Osteocyte (in vitro differentiated cells): ENCODE measurements around the gene EME2. TPM values are rescaled to one million over a fixed set of nuclear protein-coding genes. Genes with fewer than 3 reads are reported as not detected.

ENCODE experiments used
- DNase-seq: peaks from one replicate; pipeline ENCODE4 v3.0.0; 2021; ENCODE audit warnings: mixed read lengths; ENCODE audit not compliant: unreplicated experiment; ENCODE audit errors: extremely low spot score
- H3K27ac Mint-ChIP-seq: one replicate; pipeline ENCODE4 v1.8.0; 2021; ENCODE audit warnings: mild to moderate bottlenecking, mixed read lengths; ENCODE audit not compliant: unreplicated experiment
- H3K27me3 Mint-ChIP-seq: one replicate; pipeline ENCODE4 v1.8.0; 2021; ENCODE audit warnings: mixed read lengths; ENCODE audit not compliant: unreplicated experiment
- H3K36me3 Mint-ChIP-seq: one replicate; pipeline ENCODE4 v1.8.0; 2021; ENCODE audit warnings: mixed read lengths; ENCODE audit not compliant: unreplicated experiment
- H3K4me1 Mint-ChIP-seq: one replicate; pipeline ENCODE4 v1.8.0; 2021; ENCODE audit warnings: mixed read lengths; ENCODE audit not compliant: unreplicated experiment
- H3K4me3 Mint-ChIP-seq: one replicate; pipeline ENCODE4 v1.8.0; 2021; ENCODE audit warnings: mild to moderate bottlenecking, moderate library complexity, mixed read lengths; ENCODE audit not compliant: unreplicated experiment
- H3K9me3 Mint-ChIP-seq: one replicate; pipeline ENCODE4 v1.8.0; 2021; ENCODE audit warnings: mixed read lengths; ENCODE audit not compliant: unreplicated experiment
- total RNA-seq: library from RNA; stranded (reverse); gene quantifications from 2 replicates; pipeline ENCODE4 v1.2.1, GENCODE V29; 2021
- TF ChIP-seq, protein P1 (sequence below): fragments of 200-600 bp; sonication (generic); IDR thresholded peaks from 2 replicates; pipeline ENCODE4 v1.5.0; 2021; ENCODE audit warnings: antibody characterized with exemption, mild to moderate bottlenecking, moderate library complexity

The EME2 gene
- total RNA-seq, 1 donor from 2014 or later: 21.5 TPM

DNA sequence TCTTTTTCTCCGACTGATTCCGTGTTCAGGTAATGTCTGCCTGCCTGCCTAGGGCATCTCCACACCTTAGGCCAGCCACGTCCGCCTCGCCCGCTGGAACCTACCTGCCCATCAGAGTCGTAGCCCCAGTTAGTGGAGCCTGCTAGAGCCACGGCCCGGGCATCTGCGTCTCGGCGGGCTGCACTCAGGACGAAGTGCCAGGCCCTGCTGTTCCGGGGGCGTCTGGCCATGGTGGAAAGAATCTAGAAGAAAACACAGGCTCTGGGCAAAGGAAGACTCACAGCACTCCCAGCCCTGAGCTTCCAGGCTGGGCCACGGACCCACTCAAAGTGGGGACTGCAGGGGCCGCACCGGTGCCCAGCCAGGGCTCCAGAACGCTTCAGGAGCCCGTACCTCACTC, 8.6 kb downstream of the EME2 start:
- Mint-ChIP-seq H3K4me1 (peaks cover 26% of the 10 kb centered on the region), H3K27me3 (no peaks in the 10 kb centered on the region), H3K4me3 (peak overlapping the region; percentile 87), H3K27ac (peak overlapping the region; percentile 57), H3K36me3 (no peaks in the 10 kb centered on the region), H3K9me3 (no peaks in the 10 kb centered on the region)
- DNase-seq: no peak
- TF ChIP-seq, protein P1, sequence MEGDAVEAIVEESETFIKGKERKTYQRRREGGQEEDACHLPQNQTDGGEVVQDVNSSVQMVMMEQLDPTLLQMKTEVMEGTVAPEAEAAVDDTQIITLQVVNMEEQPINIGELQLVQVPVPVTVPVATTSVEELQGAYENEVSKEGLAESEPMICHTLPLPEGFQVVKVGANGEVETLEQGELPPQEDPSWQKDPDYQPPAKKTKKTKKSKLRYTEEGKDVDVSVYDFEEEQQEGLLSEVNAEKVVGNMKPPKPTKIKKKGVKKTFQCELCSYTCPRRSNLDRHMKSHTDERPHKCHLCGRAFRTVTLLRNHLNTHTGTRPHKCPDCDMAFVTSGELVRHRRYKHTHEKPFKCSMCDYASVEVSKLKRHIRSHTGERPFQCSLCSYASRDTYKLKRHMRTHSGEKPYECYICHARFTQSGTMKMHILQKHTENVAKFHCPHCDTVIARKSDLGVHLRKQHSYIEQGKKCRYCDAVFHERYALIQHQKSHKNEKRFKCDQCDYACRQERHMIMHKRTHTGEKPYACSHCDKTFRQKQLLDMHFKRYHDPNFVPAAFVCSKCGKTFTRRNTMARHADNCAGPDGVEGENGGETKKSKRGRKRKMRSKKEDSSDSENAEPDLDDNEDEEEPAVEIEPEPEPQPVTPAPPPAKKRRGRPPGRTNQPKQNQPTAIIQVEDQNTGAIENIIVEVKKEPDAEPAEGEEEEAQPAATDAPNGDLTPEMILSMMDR: no peak

DNA sequence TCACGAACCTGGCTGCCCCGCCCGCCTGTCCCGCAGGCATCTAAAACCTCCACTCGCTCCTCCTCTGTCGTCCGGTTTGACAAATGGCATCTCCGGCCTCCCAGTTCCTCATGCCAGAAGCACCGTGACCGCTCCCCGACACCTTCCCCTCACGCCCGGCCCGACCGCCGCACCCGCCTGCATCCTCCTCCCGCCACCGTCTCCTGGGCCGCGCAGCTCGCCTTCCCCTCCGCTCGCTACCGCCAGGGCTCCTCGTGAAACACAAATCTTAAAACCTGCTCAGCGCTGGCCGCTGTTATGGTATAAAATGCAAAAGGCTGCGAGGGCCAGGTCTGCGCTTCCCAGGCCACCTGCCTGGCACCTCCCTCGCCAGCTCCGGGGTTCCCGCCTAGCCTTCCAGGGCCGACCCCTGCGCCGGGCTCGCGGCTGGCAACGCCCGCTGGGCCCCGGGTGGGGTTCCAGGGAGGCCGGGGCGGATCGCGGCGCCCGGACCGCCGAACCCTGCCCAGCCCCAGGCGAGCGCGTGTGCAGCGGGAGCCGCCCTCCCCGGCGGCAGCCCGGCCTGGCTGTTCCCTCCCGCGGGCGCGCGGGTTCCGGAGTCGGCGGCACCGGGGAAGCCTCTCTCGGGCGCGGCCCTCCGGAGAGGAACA, 9.3 kb downstream of the EME2 start:
- no peak for DNase-seq

DNA sequence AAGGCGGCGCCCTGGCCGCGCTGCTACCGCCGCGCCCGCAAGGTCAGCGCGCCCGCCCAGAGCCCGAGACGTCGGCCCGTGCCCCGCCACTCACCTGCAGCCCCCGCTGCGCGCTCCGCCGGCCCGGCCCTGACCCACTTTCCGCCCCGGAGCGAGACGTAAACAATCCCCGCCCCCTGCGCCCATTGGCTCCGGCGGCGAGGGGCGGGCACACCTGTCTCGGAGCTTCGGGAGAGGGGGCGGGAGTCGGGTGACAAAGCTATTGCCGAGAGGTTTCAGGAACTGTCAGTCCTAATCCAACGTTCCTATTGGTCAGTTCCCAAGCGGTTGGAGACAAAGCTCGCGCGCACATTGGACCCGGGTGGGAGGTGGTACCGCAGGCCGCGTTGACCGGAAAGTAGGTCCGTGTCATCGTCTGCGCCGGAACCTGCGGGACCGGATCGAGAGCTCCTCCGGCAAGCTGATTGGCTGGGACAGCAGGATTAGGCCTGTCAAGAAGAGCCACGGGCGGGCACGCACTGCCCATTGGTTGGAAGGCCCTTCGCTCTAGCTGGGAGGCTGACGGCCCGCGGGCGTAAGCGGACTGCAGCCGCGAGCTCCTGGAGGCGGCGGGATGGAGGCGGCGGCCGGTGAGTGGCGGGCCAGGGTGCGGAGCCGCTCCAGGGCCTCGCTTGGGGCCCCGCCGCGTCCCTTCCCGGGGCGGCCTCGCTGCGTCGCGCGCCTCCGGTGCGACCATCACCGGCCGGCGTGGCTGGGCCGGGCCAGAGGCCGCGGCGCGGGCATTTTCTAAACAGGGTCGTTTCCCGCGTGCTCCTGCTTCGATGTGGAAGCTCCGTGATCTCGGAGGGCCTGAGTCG, 10.0 kb downstream of the EME2 start, which contains the start of the genes NUBP2 and SPSB3:
Gene NUBP2, plus strand, starts transcription at position 553 of the 857 bp plus-strand sequence. Its CDS starts 61 bp downstream, at position 614.
Gene SPSB3, minus strand, starts transcription at position 164 of the 857 bp plus-strand sequence. CDS start 1,088 bp downstream, outside the sequence.
- Mint-ChIP-seq H3K27me3 (no peaks in the 10 kb centered on the region), H3K4me3 (peak within 1 kb of the TSS; percentile 87), H3K36me3 (peaks cover 1% of the 10 kb centered on the region), H3K9me3 (no peaks in the 10 kb centered on the region), H3K27ac (peak within 1 kb of the TSS; percentile 61), H3K4me1 (peaks cover 26% of the 10 kb centered on the region)
- DNase-seq: peak; percentile 100
- TF ChIP-seq, protein P1: no peak

More for the DNA sequence above, 9.3 kb downstream of the EME2 start:
- Mint-ChIP-seq H3K4me3 (peak overlapping the region; percentile 87), H3K27me3 (no peaks in the 10 kb centered on the region), H3K4me1 (peaks cover 26% of the 10 kb centered on the region), H3K36me3 (no peaks in the 10 kb centered on the region), H3K27ac (peak overlapping the region; percentile 57), H3K9me3 (no peaks in the 10 kb centered on the region)
- TF ChIP-seq, protein P1: peak; percentile 20

DNA sequence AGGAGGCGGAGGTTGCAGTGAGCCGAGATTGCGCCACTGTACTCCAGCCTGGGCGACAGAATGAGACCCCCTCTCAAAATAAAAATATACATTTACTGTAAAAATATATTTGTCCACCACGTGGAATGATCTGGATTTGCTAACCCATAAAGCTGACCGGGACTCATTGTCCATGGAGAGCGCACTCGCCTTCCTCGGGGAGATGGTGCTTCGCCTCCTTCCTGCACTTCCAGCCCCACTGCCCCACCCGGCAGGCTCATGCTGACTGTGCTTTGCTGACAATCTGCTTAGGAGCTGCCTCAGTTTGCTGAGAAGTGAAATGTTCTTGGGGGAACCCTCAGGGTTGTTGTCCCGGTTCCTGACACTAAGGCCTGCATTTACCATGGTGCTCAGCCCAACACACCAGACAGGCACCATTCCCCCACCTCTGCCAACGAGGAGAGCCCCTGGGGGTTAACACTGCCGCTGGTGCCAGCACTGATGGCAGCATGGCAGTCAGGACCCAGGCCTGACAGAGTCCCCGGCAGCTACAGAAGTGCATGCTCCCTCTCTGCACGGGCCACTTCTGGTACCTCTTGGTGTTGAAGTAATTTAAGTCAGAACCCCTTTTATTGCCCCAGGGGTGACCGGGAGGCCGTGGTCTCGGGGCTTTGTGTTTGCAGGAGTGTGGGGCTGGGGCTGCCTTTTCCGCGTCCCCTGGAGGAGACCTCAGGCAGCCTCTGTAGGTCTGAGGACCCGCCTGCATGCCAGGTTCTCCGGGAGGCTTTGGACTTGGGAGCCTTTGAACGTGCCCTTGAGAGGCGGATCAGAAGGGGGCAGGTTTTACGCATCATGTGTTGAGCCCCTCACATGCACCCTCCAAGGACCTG, 12.6 kb downstream of the EME2 start:
- H3K36me3 Mint-ChIP-seq: peaks cover 5% of the 10 kb centered on the region
- no peak overlapping the region for H3K27ac Mint-ChIP-seq
- no peaks in the 10 kb centered on the region for H3K27me3 Mint-ChIP-seq
- H3K4me3 Mint-ChIP-seq: peak overlapping the region; percentile 62
- TF ChIP-seq, protein P1: no peak
- H3K4me1 Mint-ChIP-seq: peaks cover 24% of the 10 kb centered on the region
- H3K9me3 Mint-ChIP-seq: no peaks in the 10 kb centered on the region
- no peak for DNase-seq
